Caco-2 (cell line): ENCODE measurements around the gene KLHL29. TPM values are rescaled to one million over a fixed set of nuclear protein-coding genes. Genes with fewer than 3 reads are reported as not detected.

Experiments used
- BruUV-seq: library from RNA; stranded (reverse); fragments of 400-500 nt; replicated peaks from 2 replicates; lab custom pipeline; 2021; lab: Mats Ljungman, UMichigan
- CTCF ChIA-PET: fragments of 300-600 bp; sonication (Branson Sonifier 250); formaldehyde crosslinking; loops from one replicate; lab custom pipeline; 2022; ENCODE audit warnings: antibody characterized with exemption; lab: Charles Lee
- POLR2A ChIA-PET: fragments of 300-600 bp; sonication (Branson Sonifier 250); formaldehyde crosslinking; loops from one replicate; lab custom pipeline; 2022; ENCODE audit warnings: antibody characterized with exemption; lab: Charles Lee
- DNase-seq, 2 experiments: peaks; one replicate each; pipeline versions ENCODE4 v3.0.0 to v3.0.0-alpha.2; 2020 to 2022
- H3K27me3 ChIP-seq: replicated peaks from 2 replicates; pipeline ENCODE4 v1.6.0; 2011; ENCODE audit warnings: low read length; ENCODE audit not compliant: control insufficient read depth, insufficient read depth
- H3K36me3 ChIP-seq: 2 replicates; pipeline ENCODE4 v1.5.1; 2011; ENCODE audit warnings: low read length; ENCODE audit not compliant: control insufficient read depth, insufficient read depth
- H3K4me1 ChIP-seq: fragments of 250-450 bp; sonication (Bioruptor Pico); 2 replicates; pipeline ENCODE4 v1.5.1; 2020; ENCODE audit warnings: mild to moderate bottlenecking
- H3K4me3 ChIP-seq: 2 replicates; pipeline ENCODE4 v1.5.1; 2011; ENCODE audit warnings: low read depth, mild to moderate bottlenecking, control low read depth, low read length
- H3K9me3 ChIP-seq: fragments of 250-450 bp; sonication (Bioruptor Pico); 2 replicates; pipeline ENCODE4 v1.5.1; 2020; ENCODE audit warnings: mild to moderate bottlenecking, moderate library complexity
- H3K27ac Mint-ChIP-seq: one replicate; pipeline ENCODE4 v1.8.0; 2022; ENCODE audit warnings: mixed read lengths; ENCODE audit not compliant: unreplicated experiment
- H3K27me3 Mint-ChIP-seq: one replicate; pipeline ENCODE4 v1.8.0; 2022; ENCODE audit warnings: mixed read lengths; ENCODE audit not compliant: insufficient read depth, unreplicated experiment
- H3K36me3 Mint-ChIP-seq: one replicate; pipeline ENCODE4 v1.8.0; 2022; ENCODE audit warnings: mild to moderate bottlenecking, mixed read lengths; ENCODE audit not compliant: insufficient read depth, unreplicated experiment
- H3K4me1 Mint-ChIP-seq: one replicate; pipeline ENCODE4 v1.8.0; 2022; ENCODE audit warnings: low read depth, mixed read lengths; ENCODE audit not compliant: unreplicated experiment
- H3K4me3 Mint-ChIP-seq: one replicate; pipeline ENCODE4 v1.8.0; 2022; ENCODE audit warnings: mild to moderate bottlenecking, moderate library complexity, mixed read lengths; ENCODE audit not compliant: unreplicated experiment
- H3K9me3 Mint-ChIP-seq: one replicate; pipeline ENCODE4 v1.8.0; 2022; ENCODE audit warnings: mixed read lengths; ENCODE audit not compliant: unreplicated experiment
- CTCF ChIP-seq, 2 experiments: fragments of 200-600 bp in 1 of 2; IDR thresholded peaks; 1 replicate in 1 of 2; 2 replicates in 1 of 2; pipeline versions ENCODE4 v1.5.1 to v1.8.0; 2011 to 2022; ENCODE audit warnings: antibody characterized with exemption in 1 of 2, control low read depth in 1 of 2, inconsistent platforms in 1 of 2, low read depth in 1 of 2, low read length in 1 of 2, mild to moderate bottlenecking in 1 of 2, moderate library complexity in 1 of 2; ENCODE audit not compliant: insufficient read depth in 1 of 2, severe bottlenecking in 1 of 2, unreplicated experiment in 1 of 2
- intact Hi-C: fragments of 100-400 bp; cut with micrococcal nuclease; formaldehyde crosslinking; loops from one replicate; pipeline ENCODE4 v1.10.0; 2022; ENCODE audit not compliant: unreplicated experiment
- total RNA-seq: library from RNA; stranded (reverse); gene quantifications from 2 replicates; pipeline ENCODE4 v1.2.3, GENCODE V29; 2022

Gene KLHL29
- total RNA-seq, 1 experiment from 2014 or later, result 0.61 TPM

DNA sequence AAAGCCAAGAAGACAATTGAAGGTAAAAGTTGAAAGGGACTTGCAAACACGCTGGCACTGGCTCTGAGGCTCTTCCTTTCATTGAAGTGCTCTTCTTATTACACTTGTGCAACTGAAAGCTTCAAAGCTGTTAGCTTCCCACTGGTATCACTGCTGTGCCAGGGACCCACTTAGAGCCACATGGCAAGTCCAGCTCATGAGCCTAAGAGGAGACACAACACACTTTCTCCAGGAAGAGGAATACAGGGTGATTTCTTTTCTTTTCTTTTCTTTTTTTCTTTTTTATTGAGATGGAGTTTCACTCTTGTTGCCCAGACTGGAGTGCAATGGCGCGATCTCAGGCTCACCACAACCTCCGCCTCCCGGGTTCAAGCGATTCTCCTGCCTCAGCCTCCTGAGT, 323.8 kb downstream of the KLHL29 start:
- H3K27ac Mint-ChIP-seq, result no peak overlapping the region
- no peaks in the 10 kb centered on the region for H3K36me3 ChIP-seq
- no peak overlapping the region for H3K4me3 ChIP-seq
- no peak overlapping the region for H3K4me3 Mint-ChIP-seq
- no peaks in the 10 kb centered on the region for H3K9me3 ChIP-seq
- no peaks in the 10 kb centered on the region for H3K9me3 Mint-ChIP-seq
- DNase-seq, result no peak
- no TSS peak for BruUV-seq
- no peaks in the 10 kb centered on the region for H3K27me3 ChIP-seq
- H3K36me3 Mint-ChIP-seq, result peaks cover 8% of the 10 kb centered on the region
- CTCF ChIA-PET, result interaction anchor here (0.6 kb wide), 1 partner anchor 24 kb away, joined by 5 read pairs; no protein-coding TSS in a partner anchor
- H3K4me1 Mint-ChIP-seq, result no peaks in the 10 kb centered on the region
- H3K4me1 ChIP-seq, result no peaks in the 10 kb centered on the region
- TF ChIP-seq CTCF (IDR thresholded peaks at IDR 0.05; ENCODE audit: insufficient read depth in 1 of 2, low read depth in 1 of 2, low read length in 1 of 2, severe bottlenecking in 1 of 2, unreplicated experiment in 1 of 2), result no peak
- intact Hi-C loops, result no loop called here
- POLR2A ChIA-PET, result no interaction called here
- H3K27me3 Mint-ChIP-seq, result no peaks in the 10 kb centered on the region

DNA sequence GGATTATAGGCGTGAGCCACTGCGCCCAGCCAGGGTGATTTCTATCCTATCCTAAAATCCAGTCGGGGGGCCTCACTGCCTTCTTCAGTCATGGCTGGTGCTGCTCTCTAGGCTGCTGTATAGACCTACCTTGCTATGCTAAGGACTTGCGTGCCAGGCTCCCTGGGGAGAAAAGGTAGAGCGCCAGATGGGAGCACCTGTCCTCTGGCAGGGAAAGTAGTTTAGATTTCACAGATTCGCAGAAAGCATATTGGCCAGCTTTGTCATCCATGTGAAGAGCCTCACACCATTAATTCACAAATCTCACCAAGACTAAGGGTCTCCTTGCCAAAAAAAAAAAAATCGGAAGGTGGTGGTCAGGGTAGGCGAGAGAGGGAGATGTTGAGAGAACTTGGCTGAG, 324.3 kb downstream of the KLHL29 start:
- H3K27ac Mint-ChIP-seq, result no peak overlapping the region
- intact Hi-C loops, result no loop called here
- DNase-seq, result no peak
- no peak for TF ChIP-seq CTCF (IDR thresholded peaks at IDR 0.05; ENCODE audit: insufficient read depth in 1 of 2, low read depth in 1 of 2, low read length in 1 of 2, severe bottlenecking in 1 of 2, unreplicated experiment in 1 of 2)
- POLR2A ChIA-PET, result no interaction called here
- no peaks in the 10 kb centered on the region for H3K27me3 Mint-ChIP-seq
- Histone ChIP-seq H3K9me3 (no peaks in the 10 kb centered on the region), H3K4me3 (no peak overlapping the region), H3K36me3 (no peaks in the 10 kb centered on the region), H3K27me3 (no peaks in the 10 kb centered on the region), H3K4me1 (no peaks in the 10 kb centered on the region)
- no TSS peak for BruUV-seq
- H3K4me1 Mint-ChIP-seq, result no peaks in the 10 kb centered on the region
- H3K4me3 Mint-ChIP-seq, result no peak overlapping the region
- peaks cover 8% of the 10 kb centered on the region for H3K36me3 Mint-ChIP-seq
- H3K9me3 Mint-ChIP-seq, result no peaks in the 10 kb centered on the region
- CTCF ChIA-PET, result interaction anchor here (0.6 kb wide), 1 partner anchor 24 kb away, joined by 5 read pairs; no protein-coding TSS in a partner anchor

- Histone ChIP-seq H3K36me3 (no peaks in the 10 kb centered on the region), H3K4me3 (no peak overlapping the region), H3K9me3 (no peaks in the 10 kb centered on the region), H3K27me3 (no peaks in the 10 kb centered on the region), H3K4me1 (no peaks in the 10 kb centered on the region)
- H3K27me3 Mint-ChIP-seq, result no peaks in the 10 kb centered on the region
- intact Hi-C loops, result no loop called here
- H3K36me3 Mint-ChIP-seq, result peaks cover 3% of the 10 kb centered on the region
- no peak for TF ChIP-seq CTCF (IDR thresholded peaks at IDR 0.05; ENCODE audit: insufficient read depth in 1 of 2, low read depth in 1 of 2, low read length in 1 of 2, severe bottlenecking in 1 of 2, unreplicated experiment in 1 of 2)
- no TSS peak for BruUV-seq
- H3K27ac Mint-ChIP-seq, result no peak overlapping the region
- ChIA-PET POLR2A (no interaction called here), CTCF (no interaction called here)
- no peak for DNase-seq
- H3K4me3 Mint-ChIP-seq, result no peak overlapping the region
- no peaks in the 10 kb centered on the region for H3K9me3 Mint-ChIP-seq
- no peaks in the 10 kb centered on the region for H3K4me1 Mint-ChIP-seq
Measured at GRCh38 chr2:23711979-23712755, 327.2 kb downstream of the KLHL29 start.
